Trophoblast cell (in vitro differentiated cells and primary cell): ENCODE data around the gene APLN.

Source experiments
- DNase-seq, 2 donors: peaks; one replicate each; pipeline ENCODE4 v3.0.0-alpha.2; 2016
- H2AFZ ChIP-seq: 2 replicates; pipeline ENCODE4 v1.6.1; 2013; ENCODE audit warnings: low read length, moderate library complexity, mild to moderate bottlenecking; ENCODE audit not compliant: insufficient read depth, poor library complexity
- H2AK5ac ChIP-seq: 2 replicates; pipeline ENCODE4 v1.6.1; 2013; ENCODE audit warnings: mild to moderate bottlenecking, low read length
- H2BK120ac ChIP-seq: 2 replicates; pipeline ENCODE4 v1.6.1; 2013; ENCODE audit warnings: low read length, mild to moderate bottlenecking, moderate library complexity; ENCODE audit not compliant: insufficient read depth, poor library complexity
- H2BK12ac ChIP-seq: 2 replicates; pipeline ENCODE4 v1.6.1; 2013; ENCODE audit warnings: mild to moderate bottlenecking, low read length, moderate library complexity
- H2BK5ac ChIP-seq: 2 replicates; pipeline ENCODE4 v1.6.1; 2013; ENCODE audit warnings: low read length, low read depth, moderate library complexity, mild to moderate bottlenecking; ENCODE audit not compliant: poor library complexity
- H3K14ac ChIP-seq: 2 replicates; pipeline ENCODE4 v1.6.1; 2013; ENCODE audit warnings: mild to moderate bottlenecking, low read length
- H3K18ac ChIP-seq: 2 replicates; pipeline ENCODE4 v1.6.1; 2013; ENCODE audit warnings: mild to moderate bottlenecking, low read length
- H3K23ac ChIP-seq: 2 replicates; pipeline ENCODE4 v1.6.1; 2013; ENCODE audit warnings: low read length
- H3K27ac ChIP-seq: 2 replicates; pipeline ENCODE4 v1.5.1; 2013; ENCODE audit warnings: low read depth, mild to moderate bottlenecking, inconsistent platforms, low read length, moderate library complexity
- H3K27me3 ChIP-seq: 2 replicates; pipeline ENCODE4 v1.6.1; 2013; ENCODE audit warnings: inconsistent platforms, mild to moderate bottlenecking, low read length, moderate library complexity; ENCODE audit not compliant: insufficient read depth
- H3K36me3 ChIP-seq, 2 experiments: 1 replicate in 1 of 2; 2 replicates in 1 of 2; pipeline ENCODE4 v1.6.1; 2013; ENCODE audit warnings: low read length in 2 of 2, mild to moderate bottlenecking in 2 of 2, moderate library complexity in 1 of 2; ENCODE audit not compliant: insufficient read depth in 2 of 2, control insufficient read depth in 1 of 2
- H3K4ac ChIP-seq: 2 replicates; pipeline ENCODE4 v1.6.1; 2013; ENCODE audit warnings: low read depth, mild to moderate bottlenecking, low read length, moderate library complexity
- H3K4me1 ChIP-seq, 2 experiments: 1 replicate in 1 of 2; 2 replicates in 1 of 2; pipeline ENCODE4 v1.6.1; 2013; ENCODE audit warnings: low read length in 2 of 2, mild to moderate bottlenecking in 2 of 2, moderate library complexity in 1 of 2; ENCODE audit not compliant: insufficient read depth in 2 of 2, control insufficient read depth in 1 of 2
- H3K4me2 ChIP-seq: 2 replicates; pipeline ENCODE4 v1.6.1; 2013; ENCODE audit warnings: inconsistent platforms, mild to moderate bottlenecking, low read length, moderate library complexity
- H3K4me3 ChIP-seq: 2 replicates; pipeline ENCODE4 v1.5.1; 2013; ENCODE audit warnings: mild to moderate bottlenecking, low read depth, low read length, inconsistent platforms
- H3K79me1 ChIP-seq: one replicate; pipeline ENCODE4 v1.6.1; 2013; ENCODE audit warnings: low read length
- H3K79me2 ChIP-seq: 2 replicates; pipeline ENCODE4 v1.6.1; 2013; ENCODE audit warnings: low read length, mild to moderate bottlenecking; ENCODE audit not compliant: control insufficient read depth, insufficient read depth, poor library complexity
- H3K9ac ChIP-seq: 2 replicates; pipeline ENCODE4 v1.6.1; 2013; ENCODE audit warnings: mild to moderate bottlenecking, low read length
- H3K9me3 ChIP-seq: 2 replicates; pipeline ENCODE4 v1.6.1; 2013; ENCODE audit warnings: low read depth, mild to moderate bottlenecking, control low read depth, inconsistent platforms, low read length; ENCODE audit not compliant: insufficient read depth
- H4K12ac ChIP-seq: 2 replicates; pipeline ENCODE4 v1.6.1; 2013; ENCODE audit warnings: low read depth, mild to moderate bottlenecking, low read length, moderate library complexity
- H4K8ac ChIP-seq: 2 replicates; pipeline ENCODE4 v1.6.1; 2013; ENCODE audit warnings: low read depth, mild to moderate bottlenecking, low read length, moderate library complexity
- H4K91ac ChIP-seq: one replicate; pipeline ENCODE4 v1.6.1; 2013; ENCODE audit warnings: low read depth, mild to moderate bottlenecking, low read length, moderate library complexity
- WGBS: extraction: QIAGEN DNeasy Blood & Tissue Kit; methylation state at CpG from one replicate; pipeline ENCODE4 v1.1.7; 2013; ENCODE audit warnings: missing lambda C conversion rate; ENCODE audit not compliant: insufficient read length, insufficient coverage; ENCODE audit errors: extremely low coverage; 5-methylcytosine and 5-hydroxymethylcytosine counted together

APLN gene

DNA sequence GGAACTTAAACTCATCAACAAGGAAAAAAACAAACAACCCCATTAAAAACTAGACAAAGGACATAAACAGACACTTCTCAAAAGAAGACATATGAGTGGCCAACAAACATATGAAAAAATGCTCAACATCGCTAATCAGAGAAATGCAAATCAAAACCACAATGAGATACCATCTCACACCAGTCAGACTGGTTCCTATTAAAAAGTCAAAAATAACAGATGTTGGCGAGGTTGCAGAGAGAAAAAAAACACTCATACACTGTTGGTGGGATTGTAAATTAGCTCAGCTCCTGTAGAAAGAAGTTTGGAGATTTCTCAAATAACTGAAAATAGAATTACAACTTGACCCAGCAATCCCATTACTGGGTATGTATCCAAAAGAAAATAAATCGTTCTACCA lies 28.7 kb downstream of the APLN start:
- Histone ChIP-seq H2AK5ac (no peak overlapping the region), H3K18ac (no peak overlapping the region), H3K36me3 (no peaks in the 10 kb centered on the region), H3K9me3 (no peaks in the 10 kb centered on the region), H3K79me1 (peaks cover 3% of the 10 kb centered on the region), H2BK5ac (no peak overlapping the region), H3K4me3 (no peak overlapping the region), H4K91ac (no peak overlapping the region), H3K27me3 (no peaks in the 10 kb centered on the region), H3K23ac (no peak overlapping the region), H3K4me2 (no peak overlapping the region), H3K9ac (no peak overlapping the region), H2BK12ac (no peak overlapping the region), H3K27ac (no peak overlapping the region), H2BK120ac (no peak overlapping the region), H2AFZ (no peak overlapping the region), H3K14ac (no peak overlapping the region), H3K79me2 (no peaks in the 10 kb centered on the region), H3K4me1 (peaks cover 5 to 13% of the 10 kb centered on the region in 2 experiments), H4K12ac (no peak overlapping the region), H3K4ac (no peak overlapping the region), H4K8ac (no peak overlapping the region)
- DNase-seq = peak in 1 of 2 donors; percentile 42
- WGBS = no CpG with 5 or more reads among the region's 3 CpGs

DNA sequence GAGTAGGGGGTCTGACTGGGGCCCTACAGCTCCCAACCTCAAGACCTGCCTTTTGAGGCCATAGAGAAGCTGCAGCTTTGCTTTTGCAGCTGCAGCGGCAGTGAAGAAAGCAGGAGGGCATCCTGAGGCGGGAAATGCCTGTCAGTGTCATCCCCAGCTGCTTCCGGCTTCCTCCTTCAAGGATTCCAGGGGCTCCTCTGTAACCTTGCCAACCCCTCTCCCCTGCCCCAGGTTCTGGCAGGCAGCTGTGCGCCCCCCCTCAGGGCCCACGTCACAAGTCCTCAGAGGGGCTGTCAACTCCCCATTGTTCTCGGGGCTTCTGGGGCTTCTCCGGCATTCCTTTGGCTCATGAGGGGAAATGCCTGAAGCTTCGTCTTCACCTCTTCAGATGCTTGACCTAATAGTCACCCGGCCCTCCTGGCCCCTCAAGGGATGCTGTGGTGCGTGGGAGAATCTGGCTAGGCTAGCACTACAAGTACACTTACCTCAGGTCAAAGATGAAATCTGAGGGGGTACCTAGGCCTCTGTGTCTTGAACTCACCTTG lies 31.9 kb downstream of the APLN start:
- H3K27ac ChIP-seq = peak overlapping the region; percentile 64
- peak overlapping the region; percentile 16 for H2BK12ac ChIP-seq
- peaks cover 5% of the 10 kb centered on the region for H3K79me1 ChIP-seq
- no peak overlapping the region for H4K91ac ChIP-seq
- no peak overlapping the region for H4K12ac ChIP-seq
- H2BK5ac ChIP-seq = no peak overlapping the region
- no peak overlapping the region for H2AFZ ChIP-seq
- no peak overlapping the region for H3K23ac ChIP-seq
- H4K8ac ChIP-seq = no peak overlapping the region
- no peaks in the 10 kb centered on the region for H3K79me2 ChIP-seq
- H3K4me3 ChIP-seq = no peak overlapping the region
- H3K4ac ChIP-seq = no peak overlapping the region
- no peaks in the 10 kb centered on the region for H3K9me3 ChIP-seq
- DNase-seq = peak; percentile 89 to 92
- peaks cover 5 to 13% of the 10 kb centered on the region in 2 experiments for H3K4me1 ChIP-seq
- no CpG with 5 or more reads among the region's 10 CpGs for WGBS
- no peak overlapping the region for H2AK5ac ChIP-seq
- no peak overlapping the region for H3K18ac ChIP-seq
- peak overlapping the region; percentile 5 for H3K4me2 ChIP-seq
- H2BK120ac ChIP-seq = peak overlapping the region; percentile 48
- H3K9ac ChIP-seq = no peak overlapping the region
- no peaks in the 10 kb centered on the region for H3K36me3 ChIP-seq
- H3K14ac ChIP-seq = no peak overlapping the region
- no peaks in the 10 kb centered on the region for H3K27me3 ChIP-seq

DNA sequence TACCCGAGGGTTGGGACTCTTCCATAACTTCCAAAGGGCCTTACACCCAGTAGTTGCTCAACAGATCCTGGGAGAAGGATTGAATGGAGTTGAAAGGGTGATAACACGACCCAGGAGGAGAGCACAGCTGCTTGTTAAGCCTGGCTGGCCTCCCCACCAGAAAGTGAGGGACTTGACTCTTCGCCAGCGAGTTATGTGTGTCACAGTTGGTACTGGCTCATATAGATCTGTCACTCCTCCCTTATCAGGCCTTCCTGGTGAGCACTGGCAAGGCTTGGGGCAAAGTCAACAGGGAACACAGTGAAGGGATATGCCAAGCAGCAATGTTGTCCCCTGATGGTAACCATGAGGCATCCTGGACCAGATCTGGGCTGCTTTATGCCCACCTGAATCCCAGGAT lies 35.8 kb downstream of the APLN start:
- Histone ChIP-seq H3K36me3 (no peaks in the 10 kb centered on the region), H3K14ac (no peak overlapping the region), H3K79me2 (no peaks in the 10 kb centered on the region), H4K8ac (no peak overlapping the region), H3K9me3 (no peaks in the 10 kb centered on the region), H3K27ac (no peak overlapping the region), H3K79me1 (peaks cover 5% of the 10 kb centered on the region), H3K18ac (no peak overlapping the region), H2BK12ac (peak overlapping the region; percentile 69), H3K4me3 (no peak overlapping the region), H2AK5ac (no peak overlapping the region), H4K91ac (peak overlapping the region; percentile 46), H3K27me3 (no peaks in the 10 kb centered on the region), H3K4me2 (no peak overlapping the region), H4K12ac (no peak overlapping the region), H3K23ac (no peak overlapping the region), H3K4me1 (peaks cover 6 to 22% of the 10 kb centered on the region in 2 experiments), H2BK120ac (no peak overlapping the region), H3K9ac (no peak overlapping the region), H2BK5ac (no peak overlapping the region), H2AFZ (no peak overlapping the region), H3K4ac (no peak overlapping the region)
- whole genome bisulfite sequencing = no CpG with 5 or more reads among the region's 4 CpGs
- no peak for DNase-seq

- Histone ChIP-seq H3K27ac (no peak overlapping the region), H4K8ac (no peak overlapping the region), H4K12ac (no peak overlapping the region), H3K4me3 (no peak overlapping the region), H3K79me2 (no peaks in the 10 kb centered on the region), H3K14ac (no peak overlapping the region), H3K4ac (no peak overlapping the region), H3K27me3 (no peaks in the 10 kb centered on the region), H3K23ac (no peak overlapping the region), H2BK12ac (no peak overlapping the region), H4K91ac (no peak overlapping the region), H3K18ac (no peak overlapping the region), H2AK5ac (no peak overlapping the region), H2BK5ac (no peak overlapping the region), H2AFZ (no peak overlapping the region), H3K9me3 (no peaks in the 10 kb centered on the region), H2BK120ac (no peak overlapping the region), H3K79me1 (peaks cover 3% of the 10 kb centered on the region), H3K4me2 (no peak overlapping the region), H3K4me1 (peaks cover 2 to 13% of the 10 kb centered on the region in 2 experiments), H3K36me3 (no peaks in the 10 kb centered on the region), H3K9ac (no peak overlapping the region)
- WGBS = no CpG with 5 or more reads among the region's 6 CpGs
- DNase-seq = no peak
Measured at GRCh38 chrX:129617420-129617819, 37.3 kb downstream of the APLN start.
